NCI-H1417 (cell line): ENCODE results near the gene PAGR1.
"Not testable (repeated sequence)": the region's sequence is repeated elsewhere in the genome, so short reads cannot be mapped to it uniquely, and the experiment has no call there.

Experiments
- DNase-seq, 3 experiments: peaks; one replicate each; lab custom pipeline; 2025; lab: John Stamatoyannopoulos, UW

PAGR1 gene

GRCh38 chr16:29811896-29812665, 3.9 kb upstream of the PAGR1 start, which contains the start of gene PRRT2:
TSS of gene PRRT2 (plus strand) at chr16:29812193. CDS start at chr16:29813055, 862 bp downstream.
- DNase-seq: peak; percentile 43 to 87 (median 80)

- DNase-seq: no peak
Observed at GRCh38 chr16:29812754-29813643, 3.0 kb upstream of the PAGR1 start.

GRCh38 chr16:29813644-29814562, 2.0 kb upstream of the PAGR1 start:
- DNase-seq: no peak

- no peak for DNase-seq
Observed at GRCh38 chr16:29814592-29814991, 1.4 kb upstream of the PAGR1 start.

GRCh38 chr16:29815032-29815721, 775 bp upstream of the PAGR1 start:
- DNase-seq: peak; percentile 6 to 91 (median 72)

GRCh38 chr16:29816694-29817441, 916 bp downstream of the PAGR1 start:
- peak; percentile 34 to 84 (median 81) for DNase-seq

- no peak for DNase-seq
Observed at GRCh38 chr16:29818082-29818481, 2.1 kb downstream of the PAGR1 start.

GRCh38 chr16:29819506-29819905, 3.6 kb downstream of the PAGR1 start:
- no peak for DNase-seq

GRCh38 chr16:29820271-29820701, 4.3 kb downstream of the PAGR1 start, which contains the start of gene MVP:
TSS of gene MVP (plus strand) at chr16:29820462. CDS start at chr16:29830550, 10,088 bp downstream.
- DNase-seq: peak in 2 of 3 experiments; percentile 8 to 34

- no peak for DNase-seq
Observed at GRCh38 chr16:29820730-29821642, 5.0 kb downstream of the PAGR1 start.

GRCh38 chr16:29821643-29822115, 5.7 kb downstream of the PAGR1 start:
- DNase-seq: no peak

GRCh38 chr16:29824589-29825144, 8.7 kb downstream of the PAGR1 start:
- no peak for DNase-seq

- DNase-seq: no peak
Observed at GRCh38 chr16:29825145-29826044, 9.4 kb downstream of the PAGR1 start.

- DNase-seq: no peak
Observed at GRCh38 chr16:29826342-29826695, 10.4 kb downstream of the PAGR1 start.

GRCh38 chr16:29830774-29831173, 14.8 kb downstream of the PAGR1 start:
- no peak for DNase-seq

GRCh38 chr16:29831490-29831889, 15.5 kb downstream of the PAGR1 start:
- no peak for DNase-seq

GRCh38 chr16:29833219-29833618, 17.3 kb downstream of the PAGR1 start:
- not testable (repeated sequence) for DNase-seq

- no peak for DNase-seq
Observed at GRCh38 chr16:29834079-29834478, 18.1 kb downstream of the PAGR1 start.
